Epithelial cell of esophagus (primary cell): ENCODE measurements around the gene GRK6.

Source experiments
- DNase-seq: peaks from one replicate; pipeline ENCODE4 v3.0.0; 2010; ENCODE audit warnings: low read depth
- H3K4me3 ChIP-seq: 2 replicates; pipeline ENCODE4 v1.5.1; 2011; ENCODE audit warnings: mild to moderate bottlenecking, low read length, control low read depth
- CTCF ChIP-seq: IDR thresholded peaks from 2 replicates; pipeline ENCODE4 v1.5.1; 2011; ENCODE audit warnings: low read depth, mild to moderate bottlenecking, low read length, control low read depth, inconsistent platforms; ENCODE audit not compliant: insufficient read depth; ENCODE audit errors: missing control alignments

Gene GRK6

GRCh38 chr5:177486256-177486655, 59.8 kb downstream of the GRK6 start:
- no peak overlapping the region for H3K4me3 ChIP-seq
- DNase-seq, result no peak
- no peak for TF ChIP-seq CTCF

- DNase-seq, result no peak
- H3K4me3 ChIP-seq, result no peak overlapping the region
- TF ChIP-seq CTCF, result no peak
Observed at GRCh38 chr5:177487144-177487543, 60.7 kb downstream of the GRK6 start.

- no peak overlapping the region for H3K4me3 ChIP-seq
- TF ChIP-seq CTCF, result no peak
- DNase-seq, result no peak
Observed at GRCh38 chr5:177487975-177488374, 61.5 kb downstream of the GRK6 start.

GRCh38 chr5:177489119-177489716, 62.7 kb downstream of the GRK6 start:
- no peak overlapping the region for H3K4me3 ChIP-seq
- no peak for DNase-seq
- TF ChIP-seq CTCF, result no peak

GRCh38 chr5:177490311-177490991, 64.0 kb downstream of the GRK6 start:
- DNase-seq, result no peak
- no peak for TF ChIP-seq CTCF
- no peak overlapping the region for H3K4me3 ChIP-seq

- no peak overlapping the region for H3K4me3 ChIP-seq
- no peak for DNase-seq
- no peak for TF ChIP-seq CTCF
Observed at GRCh38 chr5:177490992-177491391, 64.5 kb downstream of the GRK6 start.
